ENCODE measurements around the gene EXOC2.

DNA sequence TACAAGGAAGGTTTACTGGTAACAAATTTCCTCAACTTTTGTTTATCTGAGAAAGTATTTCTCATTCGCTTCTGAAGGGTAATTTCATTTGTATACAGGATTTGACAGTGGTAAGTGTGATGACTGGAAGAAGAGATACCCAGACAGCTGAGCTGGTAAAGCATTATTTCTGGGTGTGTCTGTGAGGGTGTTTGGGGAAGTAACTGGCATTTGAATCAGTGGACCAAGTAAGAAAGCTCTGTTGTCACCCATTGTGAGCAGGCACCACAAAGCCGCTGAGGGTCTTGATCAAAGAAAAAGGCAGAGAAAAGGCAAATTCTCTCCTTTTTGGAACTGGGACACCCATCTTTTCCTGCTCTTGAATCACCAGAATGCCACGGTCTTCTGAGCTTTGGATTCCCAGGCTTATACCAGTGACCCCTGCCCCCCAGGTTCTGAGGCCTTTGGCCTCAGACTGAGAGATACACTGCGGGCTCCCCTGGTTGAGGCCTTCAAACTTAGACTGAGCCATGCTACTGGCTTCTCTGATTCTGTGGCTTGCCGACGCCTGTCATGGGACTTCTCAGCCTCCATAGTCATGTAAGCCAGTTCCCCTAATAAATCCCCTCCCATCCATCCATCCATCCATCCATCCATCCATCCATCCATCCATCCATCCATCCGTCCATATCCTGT, 25.5 kb downstream of the EXOC2 start:
- TF ChIP-seq, protein P1, sequence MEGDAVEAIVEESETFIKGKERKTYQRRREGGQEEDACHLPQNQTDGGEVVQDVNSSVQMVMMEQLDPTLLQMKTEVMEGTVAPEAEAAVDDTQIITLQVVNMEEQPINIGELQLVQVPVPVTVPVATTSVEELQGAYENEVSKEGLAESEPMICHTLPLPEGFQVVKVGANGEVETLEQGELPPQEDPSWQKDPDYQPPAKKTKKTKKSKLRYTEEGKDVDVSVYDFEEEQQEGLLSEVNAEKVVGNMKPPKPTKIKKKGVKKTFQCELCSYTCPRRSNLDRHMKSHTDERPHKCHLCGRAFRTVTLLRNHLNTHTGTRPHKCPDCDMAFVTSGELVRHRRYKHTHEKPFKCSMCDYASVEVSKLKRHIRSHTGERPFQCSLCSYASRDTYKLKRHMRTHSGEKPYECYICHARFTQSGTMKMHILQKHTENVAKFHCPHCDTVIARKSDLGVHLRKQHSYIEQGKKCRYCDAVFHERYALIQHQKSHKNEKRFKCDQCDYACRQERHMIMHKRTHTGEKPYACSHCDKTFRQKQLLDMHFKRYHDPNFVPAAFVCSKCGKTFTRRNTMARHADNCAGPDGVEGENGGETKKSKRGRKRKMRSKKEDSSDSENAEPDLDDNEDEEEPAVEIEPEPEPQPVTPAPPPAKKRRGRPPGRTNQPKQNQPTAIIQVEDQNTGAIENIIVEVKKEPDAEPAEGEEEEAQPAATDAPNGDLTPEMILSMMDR (IDR thresholded peaks at IDR 0.05; ENCODE audit: low read depth, low read length), result no peak
- TF ChIP-seq POLR2A (IDR thresholded peaks at IDR 0.05; ENCODE audit: extremely low read depth, insufficient read length), result no peak
- no peak for TF ChIP-seq MYC (IDR thresholded peaks at IDR 0.05; ENCODE audit: low read depth, low read length)
